ENCODE data around the gene TCF21.

Gene TCF21

DNA sequence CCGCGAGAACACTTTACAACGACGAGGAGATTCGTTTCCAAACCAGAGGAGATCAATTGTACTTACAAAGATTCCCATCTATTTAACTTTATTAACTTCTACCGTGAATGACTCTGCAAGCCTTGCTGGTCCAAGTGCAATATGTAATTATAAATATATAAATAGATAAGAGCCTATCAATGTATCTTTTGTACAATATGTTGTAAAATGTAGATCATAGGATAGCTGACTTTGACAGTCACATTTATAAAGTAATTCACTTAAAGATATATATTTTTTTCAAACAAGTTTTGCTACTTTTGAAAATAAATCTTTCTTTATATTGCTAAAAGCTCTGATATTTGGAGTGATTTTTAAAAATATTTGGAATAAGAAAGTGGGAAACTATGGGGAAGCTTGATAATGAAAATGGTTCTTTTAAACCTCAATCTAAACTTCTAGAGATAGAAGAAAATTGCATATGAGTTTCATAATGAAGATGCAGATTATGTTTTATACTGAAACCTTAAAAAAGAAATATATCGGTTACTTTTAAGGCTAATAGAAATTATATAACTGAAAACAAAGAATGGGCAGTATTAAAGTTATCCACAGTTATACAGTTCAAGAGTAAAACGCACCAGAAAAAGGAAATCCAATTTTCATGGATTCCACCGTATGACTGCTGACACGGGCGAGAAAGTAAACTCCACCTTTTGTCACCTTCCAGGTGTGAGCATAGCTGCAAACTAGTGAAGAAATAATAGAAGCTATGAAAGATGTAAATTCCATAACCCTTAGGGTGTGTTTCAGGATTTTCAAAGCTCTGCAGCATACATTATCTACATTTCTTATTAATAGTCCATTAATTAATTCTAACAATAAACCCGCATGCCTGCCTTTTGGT, 3.3 kb downstream of the TCF21 start:
- DNase-seq (ENCODE audit: extremely low spot score) = no peak
- CTCF ChIA-PET = interaction anchor here (1.3 to 1.8 kb wide), 2 partner anchors 24 to 29 kb away, joined by 4 to 8 read pairs; no protein-coding TSS in a partner anchor
- TF ChIP-seq, protein P1, sequence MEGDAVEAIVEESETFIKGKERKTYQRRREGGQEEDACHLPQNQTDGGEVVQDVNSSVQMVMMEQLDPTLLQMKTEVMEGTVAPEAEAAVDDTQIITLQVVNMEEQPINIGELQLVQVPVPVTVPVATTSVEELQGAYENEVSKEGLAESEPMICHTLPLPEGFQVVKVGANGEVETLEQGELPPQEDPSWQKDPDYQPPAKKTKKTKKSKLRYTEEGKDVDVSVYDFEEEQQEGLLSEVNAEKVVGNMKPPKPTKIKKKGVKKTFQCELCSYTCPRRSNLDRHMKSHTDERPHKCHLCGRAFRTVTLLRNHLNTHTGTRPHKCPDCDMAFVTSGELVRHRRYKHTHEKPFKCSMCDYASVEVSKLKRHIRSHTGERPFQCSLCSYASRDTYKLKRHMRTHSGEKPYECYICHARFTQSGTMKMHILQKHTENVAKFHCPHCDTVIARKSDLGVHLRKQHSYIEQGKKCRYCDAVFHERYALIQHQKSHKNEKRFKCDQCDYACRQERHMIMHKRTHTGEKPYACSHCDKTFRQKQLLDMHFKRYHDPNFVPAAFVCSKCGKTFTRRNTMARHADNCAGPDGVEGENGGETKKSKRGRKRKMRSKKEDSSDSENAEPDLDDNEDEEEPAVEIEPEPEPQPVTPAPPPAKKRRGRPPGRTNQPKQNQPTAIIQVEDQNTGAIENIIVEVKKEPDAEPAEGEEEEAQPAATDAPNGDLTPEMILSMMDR (IDR thresholded peaks at IDR 0.05; ENCODE audit: control extremely low read depth, extremely low read depth, low read depth, missing control alignments) = no peak
- POLR2A ChIA-PET = no interaction called here

DNA sequence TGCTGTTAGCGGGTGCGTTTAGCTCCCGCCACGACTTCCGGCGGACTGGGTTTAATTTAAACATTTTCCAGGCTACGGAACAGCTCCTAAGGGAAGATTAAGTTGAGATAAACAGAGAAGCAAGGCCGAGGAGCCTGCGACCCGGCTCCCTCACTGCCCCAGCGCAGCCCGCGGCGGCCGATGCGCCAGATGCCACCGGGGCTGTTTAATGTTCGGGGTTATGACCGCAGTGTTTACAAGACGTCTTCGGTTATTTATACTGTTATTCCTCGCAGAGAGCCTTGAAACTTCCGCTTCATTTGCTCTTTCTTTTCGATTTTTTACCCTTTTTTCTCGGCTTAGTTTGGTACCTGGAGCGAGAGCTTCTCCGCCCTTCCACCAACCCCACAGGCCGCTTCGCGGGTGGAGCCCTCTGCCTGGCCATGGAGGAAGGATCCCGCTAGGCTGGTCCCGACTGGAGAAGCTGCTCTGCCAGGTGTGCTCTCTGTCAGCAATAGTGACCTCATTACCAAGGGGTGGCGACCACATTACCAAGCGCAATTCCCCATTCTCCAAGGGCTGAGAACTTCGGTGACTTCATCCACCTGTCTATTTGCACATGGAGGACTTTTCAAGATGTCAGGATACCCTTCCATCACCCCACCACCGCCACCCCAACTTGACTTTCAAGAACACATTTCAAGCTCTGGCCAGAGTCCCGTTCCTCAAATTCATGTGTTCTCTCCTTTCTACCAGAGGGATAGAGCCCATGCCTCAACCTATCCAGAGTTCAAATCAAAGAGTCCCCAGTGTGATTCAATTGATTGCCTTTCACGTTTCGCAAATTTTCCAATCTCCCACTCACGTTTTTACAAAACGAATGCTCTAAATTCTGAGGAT, 4.1 kb downstream of the TCF21 start:
- ChIA-PET CTCF (interaction anchor here (1.8 kb wide), 1 partner anchor 23 kb away, joined by 8 read pairs; no protein-coding TSS in a partner anchor), POLR2A (no interaction called here)
- TF ChIP-seq, protein P1 (IDR thresholded peaks at IDR 0.05; ENCODE audit: control extremely low read depth, extremely low read depth, low read depth, missing control alignments) = no peak
- DNase-seq (ENCODE audit: extremely low spot score) = no peak

DNA sequence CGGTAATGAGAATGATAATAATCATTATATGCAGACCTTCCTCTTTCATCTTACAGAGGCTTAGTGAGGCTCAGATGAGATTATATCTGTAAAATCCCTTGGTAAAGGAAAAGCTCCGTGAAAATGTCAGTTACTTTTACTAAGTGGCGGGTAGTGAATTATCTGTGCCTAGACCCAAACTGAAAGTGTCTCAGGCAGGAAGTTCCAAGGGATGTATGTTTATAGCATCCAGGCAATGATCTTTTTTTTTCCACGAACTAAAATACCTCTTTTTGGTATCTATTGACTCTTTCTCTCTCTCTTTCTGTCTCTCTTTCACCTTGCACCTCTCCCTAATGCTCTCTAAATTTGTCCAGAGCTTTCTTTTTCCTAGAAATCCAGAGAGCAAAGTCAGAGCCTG, 5.0 kb downstream of the TCF21 start:
- TF ChIP-seq, protein P1 (IDR thresholded peaks at IDR 0.05; ENCODE audit: control extremely low read depth, extremely low read depth, low read depth, missing control alignments) = no peak
- POLR2A ChIA-PET = no interaction called here
- DNase-seq (ENCODE audit: extremely low spot score) = no peak
- CTCF ChIA-PET = interaction anchor here (2.1 to 2.2 kb wide), 2 partner anchors 23 to 30 kb away, joined by 6 to 8 read pairs; no protein-coding TSS in a partner anchor

DNA sequence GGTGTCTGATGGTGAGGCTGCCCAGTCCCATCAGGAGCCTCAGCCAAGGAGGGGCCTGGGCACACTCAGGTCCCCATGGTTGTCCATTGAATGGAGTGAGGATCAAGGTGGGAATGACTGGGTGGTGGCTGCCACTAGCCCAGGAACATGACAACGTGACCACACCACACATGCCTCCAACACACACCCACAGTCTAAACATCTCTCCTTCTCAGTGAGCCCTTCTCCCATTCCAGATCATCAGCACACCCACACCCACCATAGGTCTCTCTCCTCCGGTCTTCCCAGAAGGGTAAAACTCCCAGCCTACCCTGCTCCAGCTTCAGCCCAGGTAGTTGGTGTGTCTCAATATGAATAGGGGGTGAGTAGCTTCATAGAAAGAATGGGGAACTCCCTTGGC, 5.5 kb downstream of the TCF21 start:
- DNase-seq (ENCODE audit: extremely low spot score) = no peak
- ChIA-PET CTCF (interaction anchor here (2.1 to 2.2 kb wide), 2 partner anchors 23 to 29 kb away, joined by 6 to 8 read pairs; no protein-coding TSS in a partner anchor), POLR2A (no interaction called here)
- TF ChIP-seq, protein P1 (IDR thresholded peaks at IDR 0.05; ENCODE audit: control extremely low read depth, extremely low read depth, low read depth, missing control alignments) = no peak

DNA sequence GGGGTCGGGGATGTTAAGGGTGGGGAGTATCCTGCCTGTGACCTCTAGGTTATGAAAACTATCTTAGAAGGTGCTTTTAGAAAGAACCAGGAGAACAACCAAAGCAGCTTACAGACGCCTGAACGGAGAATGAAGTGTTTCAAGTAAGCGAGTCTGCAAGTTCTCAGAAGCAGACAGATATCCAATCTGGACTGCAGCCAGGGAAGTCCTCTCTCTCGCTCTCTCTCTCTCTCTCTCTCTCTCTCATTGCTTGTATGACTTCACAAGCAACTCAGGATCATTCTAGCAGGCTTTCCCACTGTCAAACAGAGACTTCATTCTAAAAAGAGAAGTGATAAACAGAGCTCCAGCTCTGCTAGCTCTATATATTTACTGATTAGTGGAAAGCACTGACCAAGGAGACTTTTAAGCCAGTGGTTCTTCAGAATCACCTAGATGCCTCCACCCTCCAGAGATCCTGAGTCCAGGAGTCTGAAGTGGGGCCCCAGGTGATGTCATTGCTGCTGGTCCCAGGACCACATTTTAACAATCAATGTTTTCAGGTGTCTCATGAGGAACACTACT, 6.0 kb downstream of the TCF21 start:
- DNase-seq (ENCODE audit: extremely low spot score) = no peak
- ChIA-PET CTCF (interaction anchor here (2.1 to 2.2 kb wide), 2 partner anchors 22 to 29 kb away, joined by 6 to 8 read pairs; no protein-coding TSS in a partner anchor), POLR2A (no interaction called here)
- TF ChIP-seq, protein P1 (IDR thresholded peaks at IDR 0.05; ENCODE audit: control extremely low read depth, extremely low read depth, low read depth, missing control alignments) = no peak
